Measurements from ENCODE around the gene TDG.
"Not testable (repeated sequence)": the region's sequence is repeated elsewhere in the genome, so short reads cannot be mapped to it uniquely, and the experiment has no call there.

TDG gene

GRCh38 chr12:104022786-104023185 lies 57.1 kb downstream of the TDG start:
- DNase-seq (ENCODE audit: low spot score): no peak

- no peak for DNase-seq (ENCODE audit: low spot score)
Measured at GRCh38 chr12:104023710-104024109, 58.0 kb downstream of the TDG start.

GRCh38 chr12:104024348-104024747 lies 58.7 kb downstream of the TDG start:
- no peak for DNase-seq (ENCODE audit: low spot score)

- DNase-seq (ENCODE audit: low spot score): no peak
Measured at GRCh38 chr12:104025771-104026170, 60.1 kb downstream of the TDG start.

- no peak for DNase-seq (ENCODE audit: low spot score)
Measured at GRCh38 chr12:104026841-104027599, 61.3 kb downstream of the TDG start.

- DNase-seq (ENCODE audit: low spot score): not testable (repeated sequence)
Measured at GRCh38 chr12:104030596-104030995, 64.9 kb downstream of the TDG start.

- not testable (repeated sequence) for DNase-seq (ENCODE audit: low spot score)
Measured at GRCh38 chr12:104036143-104036542, 70.5 kb downstream of the TDG start.

Measured in RKO (cell line).